GM21423 (cell line): ENCODE measurements around the gene MCM5.

Experiments
- ATAC-seq: cut with Tn5 transposase; IDR thresholded peaks from one replicate; pipeline ENCODE4 v1.9.1; 2021; ENCODE audit warnings: mild to moderate bottlenecking, moderate library complexity; ENCODE audit not compliant: unreplicated experiment

The MCM5 gene

DNA sequence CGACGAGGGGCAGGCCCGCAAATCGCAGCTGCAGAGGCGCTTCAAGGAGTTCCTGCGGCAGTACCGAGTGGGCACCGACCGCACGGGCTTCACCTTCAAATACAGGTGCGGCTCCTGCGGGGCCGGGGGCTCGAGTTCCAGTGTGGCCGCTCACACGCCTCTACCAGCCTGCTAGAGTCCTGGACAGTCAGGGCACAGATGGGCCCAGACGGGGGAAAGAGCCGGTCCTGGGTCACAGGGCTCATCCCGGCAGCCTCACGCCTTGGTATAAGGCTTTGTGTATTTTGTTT is 506 bp downstream of the MCM5 start:
- ATAC-seq, result peak; percentile 14

GRCh38 chr22:35401863-35402262 is 1.9 kb downstream of the MCM5 start:
- ATAC-seq, result no peak

DNA sequence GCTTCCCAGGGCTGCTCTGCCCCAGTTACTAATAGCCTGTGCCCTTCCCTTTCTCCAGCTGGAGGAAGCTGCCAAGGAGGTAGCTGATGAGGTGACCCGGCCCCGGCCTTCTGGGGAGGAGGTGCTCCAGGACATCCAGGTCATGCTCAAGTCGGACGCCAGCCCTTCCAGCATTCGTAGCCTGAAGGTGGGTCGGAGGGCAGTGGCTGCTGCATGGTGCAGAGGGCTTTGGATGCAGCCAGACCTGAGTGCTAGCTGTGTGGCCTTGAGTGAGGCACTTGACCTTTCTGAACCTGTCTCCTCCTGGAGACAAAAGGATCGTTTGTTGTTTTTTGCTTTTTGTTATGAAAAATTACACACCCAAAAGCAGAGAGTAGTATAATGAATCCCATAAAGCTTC is 3.4 kb downstream of the MCM5 start:
- ATAC-seq, result no peak

- no peak for ATAC-seq
These were observed 4.2 kb downstream of the MCM5 start for GRCh38 chr22:35404176-35404575.

- no peak for ATAC-seq
These were observed 6.5 kb downstream of the MCM5 start for GRCh38 chr22:35406443-35406842.

GRCh38 chr22:35407362-35407761 is 7.4 kb downstream of the MCM5 start:
- ATAC-seq, result no peak

GRCh38 chr22:35409783-35410662 is 10.1 kb downstream of the MCM5 start:
- peak; percentile 78 for ATAC-seq

- no peak for ATAC-seq
These were observed 10.7 kb downstream of the MCM5 start for GRCh38 chr22:35410663-35411034.

GRCh38 chr22:35411102-35411501 is 11.2 kb downstream of the MCM5 start:
- no peak for ATAC-seq

- no peak for ATAC-seq
These were observed 13.7 kb downstream of the MCM5 start for GRCh38 chr22:35413624-35414023.

DNA sequence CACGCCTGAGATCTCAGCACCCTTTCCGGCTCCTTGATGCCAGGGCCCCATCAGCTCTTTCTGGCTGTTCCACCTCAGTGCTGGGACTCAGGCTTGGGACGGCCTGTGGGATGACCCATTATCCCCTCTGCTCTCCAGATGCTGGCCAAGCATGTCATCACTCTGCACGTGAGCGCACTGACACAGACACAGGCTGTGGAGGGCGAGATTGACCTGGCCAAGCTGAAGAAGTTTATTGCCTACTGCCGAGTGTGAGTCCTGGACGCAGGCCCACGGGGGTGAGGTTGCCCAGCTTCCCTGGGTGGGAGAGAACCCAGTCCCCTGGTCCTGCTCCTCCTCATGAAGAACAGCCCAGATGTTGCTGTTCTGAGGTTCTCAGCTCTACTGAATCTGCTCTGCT is 17.7 kb downstream of the MCM5 start:
- ATAC-seq, result no peak

DNA sequence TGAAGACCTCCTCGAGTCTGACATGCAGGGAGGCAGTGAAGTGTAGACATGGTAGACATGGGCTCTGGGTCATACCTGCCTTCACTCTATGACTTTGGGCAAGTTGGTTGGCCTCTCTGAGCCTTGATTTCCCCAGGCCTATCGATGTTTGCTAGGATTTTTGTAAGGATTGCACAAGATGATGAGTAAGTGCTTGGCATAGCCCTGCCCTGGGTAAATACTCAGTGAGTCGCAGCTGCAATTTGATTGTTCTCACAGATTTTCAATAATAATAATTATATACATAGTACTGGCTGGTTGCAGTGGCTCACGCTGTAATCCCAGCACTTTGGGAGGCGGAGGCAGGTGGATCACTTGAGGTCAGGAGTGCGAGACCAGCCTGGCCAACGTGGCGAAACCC is 18.1 kb downstream of the MCM5 start:
- no peak for ATAC-seq

GRCh38 chr22:35418731-35419130 is 18.8 kb downstream of the MCM5 start:
- no peak for ATAC-seq

- no peak for ATAC-seq
These were observed 19.8 kb downstream of the MCM5 start for GRCh38 chr22:35419756-35420155.

DNA sequence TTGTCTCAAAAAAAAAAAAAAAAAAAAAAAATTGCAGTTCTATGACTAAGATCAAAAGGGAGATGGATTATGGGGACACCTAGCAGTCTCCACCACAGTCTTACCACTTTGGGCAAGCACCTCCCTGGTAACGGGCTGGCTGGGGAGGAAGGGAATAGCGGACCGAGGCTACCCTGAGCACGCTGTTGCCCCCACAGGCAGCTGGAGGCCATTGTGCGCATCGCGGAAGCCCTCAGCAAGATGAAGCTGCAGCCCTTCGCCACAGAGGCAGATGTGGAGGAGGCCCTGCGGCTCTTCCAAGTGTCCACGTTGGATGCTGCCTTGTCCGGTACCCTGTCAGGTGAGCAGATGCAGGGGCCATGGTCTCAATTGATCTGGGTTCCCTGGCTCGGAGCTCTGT is 21.2 kb downstream of the MCM5 start:
- ATAC-seq, result no peak

GRCh38 chr22:35422145-35422544 is 22.2 kb downstream of the MCM5 start:
- ATAC-seq, result no peak

DNA sequence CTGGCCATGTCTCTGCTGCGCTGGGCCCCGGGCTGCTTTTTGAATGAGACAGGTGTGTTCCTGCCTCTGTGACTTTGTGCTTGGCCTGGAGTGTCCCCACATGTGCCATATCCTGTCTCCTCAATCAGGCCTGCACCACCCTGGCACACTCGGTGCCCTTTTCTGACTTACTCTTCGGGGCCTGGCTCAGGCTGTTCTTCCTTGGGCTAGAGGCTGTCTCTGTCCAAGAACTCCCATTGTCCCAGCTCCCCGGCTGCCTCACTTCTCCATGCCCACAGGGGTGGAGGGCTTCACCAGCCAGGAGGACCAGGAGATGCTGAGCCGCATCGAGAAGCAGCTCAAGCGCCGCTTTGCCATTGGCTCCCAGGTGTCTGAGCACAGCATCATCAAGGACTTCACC is 23.0 kb downstream of the MCM5 start:
- ATAC-seq, result no peak

GRCh38 chr22:35424081-35424480 is 24.1 kb downstream of the MCM5 start:
- no peak for ATAC-seq

DNA sequence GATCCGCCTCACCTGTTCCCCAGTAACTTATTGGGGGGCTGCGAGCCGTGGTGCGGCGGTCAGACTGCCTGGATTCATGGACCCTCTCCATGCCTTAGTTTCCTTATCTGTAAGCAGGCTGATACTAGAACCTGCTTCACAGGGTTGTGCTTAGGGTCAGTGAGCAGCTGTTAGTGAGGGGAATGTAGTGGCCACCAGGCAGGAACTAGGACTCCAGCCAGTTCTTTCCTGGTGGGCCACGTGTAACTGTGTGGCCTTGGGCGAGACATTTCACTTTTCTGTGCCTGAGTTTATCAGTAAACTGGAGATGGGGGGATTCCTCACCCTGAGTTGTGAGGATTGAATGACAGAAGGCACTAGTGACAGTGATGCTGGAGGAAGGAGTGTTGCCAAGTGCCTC is 24.8 kb downstream of the MCM5 start:
- no peak for ATAC-seq

GRCh38 chr22:35425546-35425945 is 25.6 kb downstream of the MCM5 start:
- ATAC-seq, result no peak

- ATAC-seq, result no peak
These were observed 26.2 kb downstream of the MCM5 start for GRCh38 chr22:35425971-35426800.

DNA sequence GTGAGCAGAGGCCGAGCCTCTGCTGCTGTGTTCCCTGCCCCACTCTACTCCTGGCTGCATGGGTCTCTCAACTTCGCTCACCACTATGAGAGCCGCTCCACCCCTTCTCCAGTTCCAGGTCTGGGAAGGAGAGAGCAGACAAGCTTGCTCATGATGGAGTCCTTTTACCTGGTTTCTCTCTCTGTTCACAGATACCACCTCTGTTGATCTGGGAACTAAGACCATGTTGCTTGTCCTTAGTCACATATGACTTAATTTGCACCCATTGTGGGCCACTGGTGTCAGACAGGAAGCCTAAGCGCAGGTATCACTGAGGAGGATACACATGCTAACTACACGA is 26.8 kb downstream of the MCM5 start:
- no peak for ATAC-seq
